IMR-90 (cell line): ENCODE results near the gene FRY.

Source experiments
- CEBPB ChIP-seq: IDR thresholded peaks from 2 replicates; pipeline ENCODE4 v1.6.1; 2012; ENCODE audit warnings: low read depth, low read length, improper control_type of control experiment
- FOS ChIP-seq: fragments of 150-350 bp; IDR thresholded peaks from 2 replicates; pipeline ENCODE4 v1.6.1; 2016; ENCODE audit warnings: low read depth, low read length
- RFX5 ChIP-seq: IDR thresholded peaks from 2 replicates; pipeline ENCODE4 v1.8.0; 2012; ENCODE audit warnings: low read depth, mild to moderate bottlenecking, low read length, moderate library complexity

GRCh38 chr13:32067149-32067961 lies 35.8 kb downstream of the FRY start:
- TF ChIP-seq CEBPB (no peak), FOS (no peak), RFX5 (no peak)
